Spleen (tissue), 7 donors: ENCODE results near the gene CHRDL2.

Experiments used
- CTCF ChIP-seq, 11 experiments: fragments of 200-600 bp in 7 of 11; fragments of 450-650 bp in 4 of 11; sonication (generic) in 4 of 11; IDR thresholded peaks in 8 of 11; conservative IDR thresholded peaks in 3 of 11; 1 replicate in 7 of 11; 2 replicates in 4 of 11; pipeline versions ENCODE4 v1.4.0 to v1.8.0; 2016 to 2021; ENCODE audit warnings: antibody characterized with exemption in 11 of 11, inconsistent platforms in 4 of 11, mild to moderate bottlenecking in 1 of 11
- POLR2A ChIP-seq, 3 donors: fragments of 450-650 bp; IDR thresholded peaks; one replicate each; pipeline ENCODE4 v1.5.1; 2017; ENCODE audit warnings: antibody characterized with exemption in 3 of 3, mild to moderate bottlenecking in 1 of 3
- POLR2AphosphoS5 ChIP-seq, 3 donors: sonication (generic); formaldehyde crosslinking; IDR thresholded peaks; one replicate each; pipeline ENCODE4 v1.5.1; 2017; ENCODE audit warnings: antibody characterized with exemption in 3 of 3
- donor health status: DM: no; HTN: no; CAD: no; lungs with moderate emphysema.
- donor health status: DM: no; HTN: no; CAD: no.
- donor health status: DM: no; HTN: no; CAD: no.

- TF ChIP-seq POLR2A (IDR thresholded peaks at IDR 0.05) (no peak), POLR2AphosphoS5 (IDR thresholded peaks at IDR 0.05) (no peak), CTCF (IDR thresholded peaks at IDR 0.05 in 8 of 11, conservative IDR thresholded peaks at IDR 0.05 in 3 of 11) (no peak)
Measured at GRCh38 chr11:74697722-74698121, 33.5 kb downstream of the CHRDL2 start.
